SJCRH30 (cell line): ENCODE data around the gene WWC2. TPM values are rescaled to one million over a fixed set of nuclear protein-coding genes. Genes with fewer than 3 reads are reported as not detected.
A peak's percentile ranks its signal among the peaks of the same experiment; 100 is the strongest.
"Not testable (repeated sequence)": the region's sequence is repeated elsewhere in the genome, so short reads cannot be mapped to it uniquely, and the experiment has no call there.

Experiments
- DNase-seq, 2 experiments: peaks; one replicate each; pipeline ENCODE4 v3.0.0-alpha.2; 2015 to 2020
- H3K27ac ChIP-seq: fragments of 250-450 bp; sonication (Bioruptor Pico); 2 replicates; pipeline ENCODE4 v1.5.1; 2020; ENCODE audit warnings: mild to moderate bottlenecking, moderate library complexity
- H3K27me3 ChIP-seq: fragments of 250-450 bp; sonication (Bioruptor Pico); 2 replicates; pipeline ENCODE4 v1.5.1; 2020; ENCODE audit warnings: mild to moderate bottlenecking, moderate library complexity
- H3K36me3 ChIP-seq: fragments of 250-450 bp; sonication (Bioruptor Pico); 2 replicates; pipeline ENCODE4 v1.5.1; 2020; ENCODE audit warnings: mild to moderate bottlenecking, moderate library complexity
- H3K4me1 ChIP-seq: fragments of 250-450 bp; sonication (Bioruptor Pico); 2 replicates; pipeline ENCODE4 v1.5.1; 2020; ENCODE audit warnings: mild to moderate bottlenecking, moderate library complexity
- H3K4me3 ChIP-seq: fragments of 250-450 bp; sonication (Bioruptor Pico); 2 replicates; pipeline ENCODE4 v1.5.1; 2020; ENCODE audit warnings: mild to moderate bottlenecking, moderate library complexity
- H3K9me3 ChIP-seq: fragments of 250-450 bp; sonication (Bioruptor Pico); replicated peaks from 2 replicates; pipeline ENCODE4 v1.5.1; 2020; ENCODE audit warnings: mild to moderate bottlenecking, moderate library complexity
- total RNA-seq: library from RNA; depleted of rRNA; stranded (reverse); fragments of >200 nt; shearing (Covaris generic); gene quantifications from 2 replicates; pipeline ENCODE4 v1.2.3, GENCODE V29; 2014

Gene WWC2
- total RNA-seq, 1 experiment from 2014 or later, result 23.7 TPM

GRCh38 chr4:183182873-183183725 lies 84.0 kb downstream of the WWC2 start:
- Histone ChIP-seq H3K4me1 (peaks cover 18% of the 10 kb centered on the region), H3K27me3 (no peaks in the 10 kb centered on the region), H3K9me3 (no peaks in the 10 kb centered on the region), H3K36me3 (no peaks in the 10 kb centered on the region), H3K27ac (peak overlapping the region; percentile 28), H3K4me3 (no peak overlapping the region)
- DNase-seq, result peak; percentile 78 to 87

- DNase-seq, result no peak
- peaks cover 18% of the 10 kb centered on the region for H3K4me1 ChIP-seq
- no peaks in the 10 kb centered on the region for H3K27me3 ChIP-seq
- no peaks in the 10 kb centered on the region for H3K9me3 ChIP-seq
- no peaks in the 10 kb centered on the region for H3K36me3 ChIP-seq
- peak overlapping the region; percentile 28 for H3K27ac ChIP-seq
- no peak overlapping the region for H3K4me3 ChIP-seq
Measured at GRCh38 chr4:183183906-183184535, 85.0 kb downstream of the WWC2 start.

GRCh38 chr4:183185018-183185417 lies 86.0 kb downstream of the WWC2 start:
- no peaks in the 10 kb centered on the region for H3K9me3 ChIP-seq
- no peak for DNase-seq
- H3K27me3 ChIP-seq, result no peaks in the 10 kb centered on the region
- no peak overlapping the region for H3K27ac ChIP-seq
- H3K4me3 ChIP-seq, result no peak overlapping the region
- peaks cover 18% of the 10 kb centered on the region for H3K4me1 ChIP-seq
- no peaks in the 10 kb centered on the region for H3K36me3 ChIP-seq

- H3K27me3 ChIP-seq, result no peaks in the 10 kb centered on the region
- no peak overlapping the region for H3K27ac ChIP-seq
- no peak overlapping the region for H3K4me3 ChIP-seq
- peaks cover 18% of the 10 kb centered on the region for H3K4me1 ChIP-seq
- DNase-seq, result no peak
- no peaks in the 10 kb centered on the region for H3K36me3 ChIP-seq
- H3K9me3 ChIP-seq, result no peaks in the 10 kb centered on the region
Measured at GRCh38 chr4:183185559-183185958, 86.5 kb downstream of the WWC2 start.

- H3K27me3 ChIP-seq, result no peaks in the 10 kb centered on the region
- H3K36me3 ChIP-seq, result no peaks in the 10 kb centered on the region
- DNase-seq, result no peak
- H3K9me3 ChIP-seq, result no peaks in the 10 kb centered on the region
- no peak overlapping the region for H3K27ac ChIP-seq
- peaks cover 18% of the 10 kb centered on the region for H3K4me1 ChIP-seq
- H3K4me3 ChIP-seq, result no peak overlapping the region
Measured at GRCh38 chr4:183186813-183187212, 87.8 kb downstream of the WWC2 start.

- no peak overlapping the region for H3K4me3 ChIP-seq
- H3K9me3 ChIP-seq, result no peaks in the 10 kb centered on the region
- no peaks in the 10 kb centered on the region for H3K27me3 ChIP-seq
- H3K4me1 ChIP-seq, result no peaks in the 10 kb centered on the region
- H3K36me3 ChIP-seq, result no peaks in the 10 kb centered on the region
- no peak for DNase-seq
- H3K27ac ChIP-seq, result no peak overlapping the region
Measured at GRCh38 chr4:183190900-183191527, 92.0 kb downstream of the WWC2 start.

GRCh38 chr4:183191630-183192029 lies 92.6 kb downstream of the WWC2 start:
- H3K27ac ChIP-seq, result no peak overlapping the region
- H3K9me3 ChIP-seq, result no peaks in the 10 kb centered on the region
- DNase-seq, result no peak
- no peak overlapping the region for H3K4me3 ChIP-seq
- no peaks in the 10 kb centered on the region for H3K27me3 ChIP-seq
- no peaks in the 10 kb centered on the region for H3K36me3 ChIP-seq
- H3K4me1 ChIP-seq, result peaks cover 3% of the 10 kb centered on the region

- H3K4me1 ChIP-seq, result peaks cover 11% of the 10 kb centered on the region
- DNase-seq, result no peak
- no peak overlapping the region for H3K4me3 ChIP-seq
- H3K27me3 ChIP-seq, result no peaks in the 10 kb centered on the region
- no peaks in the 10 kb centered on the region for H3K9me3 ChIP-seq
- H3K36me3 ChIP-seq, result no peaks in the 10 kb centered on the region
- no peak overlapping the region for H3K27ac ChIP-seq
Measured at GRCh38 chr4:183192571-183192970, 93.5 kb downstream of the WWC2 start.

GRCh38 chr4:183193730-183194338 lies 94.8 kb downstream of the WWC2 start:
- H3K9me3 ChIP-seq, H3K27ac ChIP-seq, H3K27me3 ChIP-seq, DNase-seq, H3K36me3 ChIP-seq, H3K4me3 ChIP-seq: not testable (repeated sequence)
- H3K4me1 ChIP-seq, result peaks cover 11% of the 10 kb centered on the region

GRCh38 chr4:183195534-183195933 lies 96.5 kb downstream of the WWC2 start:
- no peak for DNase-seq
- Histone ChIP-seq H3K27me3 (no peaks in the 10 kb centered on the region), H3K4me3 (no peak overlapping the region), H3K27ac (no peak overlapping the region), H3K4me1 (peaks cover 11% of the 10 kb centered on the region), H3K9me3 (no peaks in the 10 kb centered on the region), H3K36me3 (no peaks in the 10 kb centered on the region)

- Histone ChIP-seq H3K4me1 (peaks cover 11% of the 10 kb centered on the region), H3K27ac (no peak overlapping the region)
- peak in 1 of 2 experiments; percentile 22 for DNase-seq
Measured at GRCh38 chr4:183197140-183197539, 98.1 kb downstream of the WWC2 start.

GRCh38 chr4:183200453-183200852 lies 101.4 kb downstream of the WWC2 start:
- Histone ChIP-seq H3K36me3 (no peaks in the 10 kb centered on the region), H3K4me1 (peaks cover 11% of the 10 kb centered on the region), H3K27me3 (no peaks in the 10 kb centered on the region), H3K27ac (no peak overlapping the region), H3K9me3 (no peaks in the 10 kb centered on the region), H3K4me3 (no peak overlapping the region)
- no peak for DNase-seq

More at GRCh38 chr4:183197140-183197539, 98.1 kb downstream of the WWC2 start:
- Histone ChIP-seq H3K4me3 (no peak overlapping the region), H3K36me3 (no peaks in the 10 kb centered on the region), H3K9me3 (no peaks in the 10 kb centered on the region), H3K27me3 (no peaks in the 10 kb centered on the region)

GRCh38 chr4:183201331-183201730 lies 102.3 kb downstream of the WWC2 start:
- Histone ChIP-seq H3K36me3 (no peaks in the 10 kb centered on the region), H3K4me1 (peaks cover 11% of the 10 kb centered on the region), H3K27me3 (no peaks in the 10 kb centered on the region), H3K27ac (no peak overlapping the region), H3K4me3 (no peak overlapping the region), H3K9me3 (no peaks in the 10 kb centered on the region)
- DNase-seq, result no peak

- no peaks in the 10 kb centered on the region for H3K4me1 ChIP-seq
- H3K36me3 ChIP-seq, result no peaks in the 10 kb centered on the region
- H3K4me3 ChIP-seq, result no peak overlapping the region
- no peaks in the 10 kb centered on the region for H3K9me3 ChIP-seq
- DNase-seq, result no peak
- H3K27ac ChIP-seq, result no peak overlapping the region
- H3K27me3 ChIP-seq, result no peaks in the 10 kb centered on the region
Measured at GRCh38 chr4:183202523-183202922, 103.5 kb downstream of the WWC2 start.

- no peaks in the 10 kb centered on the region for H3K27me3 ChIP-seq
- H3K9me3 ChIP-seq, result no peaks in the 10 kb centered on the region
- DNase-seq, result no peak
- no peak overlapping the region for H3K27ac ChIP-seq
- H3K4me1 ChIP-seq, result no peaks in the 10 kb centered on the region
- no peaks in the 10 kb centered on the region; the same call in none of the 2 replicates for H3K36me3 ChIP-seq
- no peak overlapping the region for H3K4me3 ChIP-seq
Measured at GRCh38 chr4:183204793-183205192, 105.7 kb downstream of the WWC2 start.
